HG02588 (cell line): ENCODE measurements around the gene RAPGEF4.
"Not testable (repeated sequence)": the region's sequence is repeated elsewhere in the genome, so short reads cannot be mapped to it uniquely, and the experiment has no call there.

ENCODE experiments used
- ATAC-seq: cut with Tn5 transposase; IDR thresholded peaks from one replicate; pipeline ENCODE4 v1.9.1; 2021; ENCODE audit warnings: mild to moderate bottlenecking, moderate library complexity; ENCODE audit not compliant: unreplicated experiment

Gene RAPGEF4

DNA sequence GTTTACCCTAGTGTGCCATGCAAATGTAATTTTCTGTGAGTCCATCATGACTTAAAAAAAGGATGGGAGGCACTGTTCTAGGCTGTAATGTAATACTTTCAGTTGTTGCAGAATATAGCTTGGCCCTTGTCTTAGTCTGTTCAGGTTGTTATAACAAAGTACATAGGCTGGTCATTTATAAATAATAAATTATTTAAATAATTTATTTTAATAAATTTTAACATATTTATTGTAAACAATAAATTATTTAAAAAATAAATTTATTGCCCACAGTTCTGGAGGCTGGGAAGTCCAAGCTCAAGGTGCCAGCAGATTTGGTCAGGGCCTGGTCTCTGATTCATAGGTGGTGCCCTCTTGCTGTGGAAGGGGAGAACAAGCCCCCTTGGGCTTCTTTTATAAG lies 35.2 kb downstream of the RAPGEF4 start:
- ATAC-seq: no peak

DNA sequence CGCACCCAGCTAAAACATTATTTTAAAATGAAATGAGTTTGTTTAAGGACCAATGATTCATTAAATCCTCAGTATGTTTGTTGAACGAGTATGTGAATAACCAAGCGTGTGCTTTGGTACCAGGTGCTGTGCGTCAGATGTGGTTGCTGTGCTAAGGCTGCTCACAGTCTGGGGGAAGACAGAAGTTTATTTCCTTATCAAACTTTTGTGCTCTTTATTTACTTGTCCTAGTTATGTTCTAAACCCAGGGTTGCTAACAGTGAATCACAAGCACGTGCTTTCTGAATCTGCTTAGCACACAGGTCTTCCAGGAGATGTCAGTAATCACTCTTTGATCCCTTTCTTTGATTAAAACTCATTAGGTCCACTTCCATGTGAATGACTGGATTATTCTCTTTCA lies 37.0 kb downstream of the RAPGEF4 start:
- ATAC-seq: no peak

DNA sequence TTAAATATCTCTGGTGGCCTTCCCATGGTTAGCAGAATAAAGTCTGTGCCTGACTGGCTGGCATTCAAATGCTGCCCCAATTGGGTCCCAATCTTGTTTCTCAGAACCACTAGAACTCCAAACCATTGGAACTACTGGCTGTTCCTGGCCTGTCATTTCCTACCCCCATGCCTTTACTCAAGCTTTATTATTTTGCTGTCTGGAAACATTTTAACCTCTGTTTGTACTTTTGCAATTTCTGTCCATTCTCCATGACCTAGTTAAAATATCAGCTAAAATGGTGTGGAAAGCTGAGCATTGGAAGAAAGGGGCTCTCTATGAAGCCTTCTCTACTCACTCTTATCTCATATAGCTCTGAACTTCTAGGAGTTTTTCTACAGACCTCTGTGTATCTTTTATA lies 38.7 kb downstream of the RAPGEF4 start:
- ATAC-seq: no peak

DNA sequence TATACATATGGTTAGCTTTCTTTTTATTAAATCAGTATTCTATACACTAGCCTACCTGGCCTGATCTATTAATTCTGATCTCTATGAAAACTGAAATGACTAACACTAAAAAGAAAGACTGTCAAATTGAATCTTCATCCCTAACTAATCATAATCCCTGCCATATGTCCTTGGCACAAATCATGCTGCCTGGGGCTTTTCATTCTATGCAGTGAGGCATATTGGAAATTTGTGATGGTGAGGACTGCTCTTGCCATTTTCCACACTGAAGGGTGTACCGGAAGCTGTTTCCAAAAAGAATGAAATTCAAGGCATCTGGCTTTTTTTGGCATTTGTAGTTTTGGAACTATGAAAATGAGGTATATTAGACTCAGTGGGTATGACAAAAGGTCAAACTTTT lies 39.7 kb downstream of the RAPGEF4 start:
- ATAC-seq: no peak

DNA sequence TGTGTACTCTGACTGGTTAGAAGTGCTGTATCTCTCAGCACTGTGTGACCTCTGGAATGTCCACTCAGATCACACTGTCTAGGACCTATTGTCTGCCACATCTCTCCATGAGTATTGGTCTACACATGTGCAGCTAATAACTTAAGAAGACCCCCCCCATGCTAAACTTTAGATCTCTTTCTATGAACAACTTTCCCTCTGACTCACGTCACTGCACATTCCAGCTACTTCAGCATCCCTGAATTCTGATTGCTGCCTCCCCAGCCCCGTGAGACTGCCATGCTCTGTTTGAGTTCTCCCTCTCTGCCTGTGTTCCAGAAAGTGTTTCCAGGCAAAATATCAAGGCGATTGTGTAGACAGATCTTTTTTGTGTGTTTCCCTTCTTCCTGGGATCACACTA lies 41.8 kb downstream of the RAPGEF4 start:
- no peak for ATAC-seq

DNA sequence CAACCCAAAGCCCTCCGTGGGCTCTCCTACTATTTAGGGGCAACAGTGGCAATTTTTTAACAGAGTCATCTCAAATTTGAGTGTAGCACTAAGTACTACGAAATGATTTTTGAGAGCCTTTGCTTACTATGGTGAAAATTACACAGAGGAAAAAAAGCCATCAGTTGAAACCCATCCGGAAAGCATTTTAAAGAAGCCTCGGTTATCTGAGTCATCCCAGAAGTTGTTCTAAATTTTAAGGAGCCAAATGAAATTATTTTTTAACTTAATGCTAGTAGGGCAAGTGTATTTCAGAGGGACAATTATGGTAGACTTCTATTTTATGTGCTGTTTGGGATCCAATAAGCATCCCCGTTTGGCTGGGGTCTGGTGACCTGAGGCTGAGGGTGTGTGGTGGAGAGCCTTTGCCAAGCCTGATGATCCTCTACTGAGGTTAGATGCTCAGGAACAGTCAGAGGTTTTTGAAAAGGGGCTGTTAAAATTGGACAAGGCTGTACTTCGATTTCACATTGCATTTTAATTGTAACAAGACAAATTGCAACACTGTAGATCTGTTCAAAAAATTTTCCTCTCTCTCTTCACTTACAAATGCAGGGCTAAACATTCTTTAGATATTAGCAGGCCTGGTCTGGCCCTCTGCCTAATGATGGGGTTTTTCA lies 47.0 kb downstream of the RAPGEF4 start:
- ATAC-seq: no peak

DNA sequence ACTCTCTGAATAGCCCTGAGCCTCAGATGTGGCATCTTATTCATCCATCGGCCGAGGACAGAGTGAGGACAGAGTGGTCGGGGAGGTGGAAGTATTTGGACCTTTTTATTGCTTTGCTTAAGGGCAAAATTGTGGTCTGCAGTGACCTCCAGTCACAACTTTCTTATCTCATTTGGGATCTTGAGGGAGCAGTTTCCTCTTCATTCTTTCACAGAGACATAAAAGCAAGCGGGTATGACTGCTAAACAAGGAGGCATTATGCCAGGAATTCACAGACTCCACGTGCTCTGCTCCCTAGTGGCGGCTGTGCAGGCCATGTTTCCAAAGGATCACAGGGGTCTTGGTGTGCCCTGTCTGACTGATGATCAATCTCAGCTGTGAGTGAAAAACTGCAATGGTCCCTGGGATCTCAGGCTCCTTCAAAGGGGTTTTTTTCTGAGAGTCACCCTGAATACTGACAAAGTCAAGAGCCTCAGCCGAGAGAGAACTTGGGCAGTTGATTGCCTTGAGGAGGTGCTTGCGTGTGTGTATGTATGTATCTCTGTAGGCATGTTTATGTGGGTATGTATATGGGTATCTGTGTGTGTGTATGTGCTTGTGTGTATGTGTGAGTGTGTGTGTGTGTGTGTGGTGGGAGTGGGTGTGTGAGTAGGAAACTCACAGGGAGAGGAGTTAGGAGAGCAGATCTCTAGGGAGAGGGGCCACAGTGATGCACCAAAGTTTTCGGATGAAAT lies 47.7 kb downstream of the RAPGEF4 start:
- no peak for ATAC-seq

DNA sequence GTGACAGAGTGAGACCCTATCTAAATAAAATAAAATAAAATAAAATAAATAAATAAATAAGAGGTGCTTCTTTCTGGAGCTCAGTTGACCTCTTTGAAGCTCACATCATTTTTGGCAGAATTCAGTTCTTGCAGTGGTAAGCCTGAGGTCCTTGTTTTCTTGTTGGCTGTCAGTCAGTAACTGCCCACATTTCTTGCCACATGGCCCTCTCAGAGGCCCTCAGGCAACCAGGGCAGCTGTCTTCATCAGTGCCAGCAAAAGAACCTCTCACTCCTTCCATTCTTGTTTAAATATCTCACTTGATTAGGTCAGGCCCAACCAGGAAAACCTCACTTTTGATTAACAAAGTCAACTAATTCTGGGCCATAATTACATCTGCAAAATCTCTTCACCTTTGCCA lies 53.2 kb downstream of the RAPGEF4 start:
- no peak for ATAC-seq

DNA sequence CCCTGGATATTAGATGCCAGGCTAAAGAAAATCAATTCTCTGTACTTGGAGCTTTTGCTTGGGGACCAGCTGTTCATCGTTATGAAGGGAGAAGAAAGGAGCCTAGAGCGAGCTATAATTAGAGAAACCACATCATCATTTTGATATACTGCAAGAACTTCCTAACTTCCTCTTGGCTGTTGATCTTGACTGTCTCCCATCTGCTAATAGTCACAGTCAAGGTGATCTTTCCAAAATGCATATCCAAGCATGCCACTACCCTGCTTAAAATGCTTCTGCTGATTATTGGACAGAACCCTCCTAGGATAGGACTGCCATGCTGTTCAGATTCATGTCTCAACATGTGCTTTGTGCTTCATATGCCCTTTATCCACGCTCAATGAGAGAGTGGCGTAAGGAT lies 54.8 kb downstream of the RAPGEF4 start:
- no peak for ATAC-seq

DNA sequence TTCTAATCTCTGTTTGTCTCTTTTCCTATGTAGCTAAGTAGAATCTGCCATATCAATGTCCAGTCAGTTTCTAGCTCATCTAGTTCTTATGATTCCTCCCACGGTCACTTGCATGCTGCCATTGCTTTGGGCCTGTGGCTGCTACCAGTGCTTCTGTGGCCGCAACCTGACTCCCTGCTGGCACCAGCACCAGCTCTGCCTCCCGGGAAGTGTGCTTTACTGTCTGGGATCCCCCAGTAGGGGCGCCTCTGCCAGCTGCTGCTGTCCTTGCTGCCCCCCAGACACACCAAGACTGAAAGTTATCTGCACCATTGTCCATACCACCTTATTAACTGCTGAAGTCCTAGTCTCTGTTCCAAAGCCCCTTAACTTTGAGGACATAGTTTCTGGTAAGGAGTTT lies 56.3 kb downstream of the RAPGEF4 start:
- ATAC-seq: no peak

DNA sequence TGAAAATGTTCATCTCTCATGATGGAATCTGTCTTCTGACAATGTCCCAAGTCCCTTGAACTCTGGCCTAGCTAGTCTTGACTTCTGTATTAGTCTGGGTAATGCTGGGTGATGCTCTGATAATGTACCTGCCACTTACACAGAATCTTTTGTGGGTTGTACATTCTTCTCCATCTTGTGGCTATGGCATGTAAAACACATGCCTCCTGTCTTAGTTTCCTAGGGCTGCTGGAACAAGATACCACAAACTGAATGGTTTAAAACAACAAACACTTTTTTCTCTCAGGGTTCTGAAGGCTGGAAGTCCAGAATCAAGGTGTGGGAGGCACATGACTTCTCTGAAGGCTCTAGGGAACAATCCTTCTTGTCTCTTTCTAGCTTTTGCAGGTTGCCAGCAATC lies 57.1 kb downstream of the RAPGEF4 start:
- no peak for ATAC-seq

DNA sequence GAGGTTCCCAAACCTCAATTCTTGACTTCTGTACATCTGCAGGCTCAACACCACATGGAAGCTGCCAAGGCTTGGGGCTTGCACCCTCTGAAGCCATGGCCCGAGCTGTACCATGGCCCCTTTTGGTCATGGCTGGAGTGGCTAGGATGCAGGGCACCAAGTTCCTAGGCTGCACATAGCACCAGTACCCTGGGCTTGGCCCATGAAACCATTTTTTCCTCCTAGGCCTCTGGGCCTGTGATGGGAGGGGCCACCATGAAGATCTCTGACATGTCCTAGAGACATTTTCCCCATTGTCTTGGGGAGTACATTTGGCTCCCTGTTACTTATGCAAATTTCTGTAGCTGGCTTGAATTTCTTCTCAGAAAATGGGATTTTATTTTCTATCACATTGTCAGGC lies 67.7 kb downstream of the RAPGEF4 start:
- ATAC-seq: not testable (repeated sequence)

DNA sequence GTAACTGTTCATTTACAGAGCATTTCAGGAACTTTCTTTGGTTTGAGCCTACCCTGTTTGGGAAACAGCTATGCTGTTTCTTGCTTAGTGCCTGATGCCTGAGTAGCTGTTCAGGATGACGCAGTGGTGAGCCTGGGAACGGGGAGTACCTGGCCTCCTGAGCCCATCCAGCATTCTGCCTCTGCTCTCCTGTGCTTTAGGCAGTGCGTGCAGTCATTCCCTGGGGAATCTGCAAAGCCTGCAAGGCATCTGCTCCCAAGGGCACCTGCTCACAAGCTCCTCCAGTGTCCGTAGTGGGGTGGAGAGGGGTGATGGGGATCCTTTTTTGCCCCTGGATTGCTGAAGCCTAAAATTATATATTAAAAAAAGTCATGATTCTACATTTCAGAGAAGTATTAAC lies 68.8 kb downstream of the RAPGEF4 start:
- ATAC-seq: no peak

DNA sequence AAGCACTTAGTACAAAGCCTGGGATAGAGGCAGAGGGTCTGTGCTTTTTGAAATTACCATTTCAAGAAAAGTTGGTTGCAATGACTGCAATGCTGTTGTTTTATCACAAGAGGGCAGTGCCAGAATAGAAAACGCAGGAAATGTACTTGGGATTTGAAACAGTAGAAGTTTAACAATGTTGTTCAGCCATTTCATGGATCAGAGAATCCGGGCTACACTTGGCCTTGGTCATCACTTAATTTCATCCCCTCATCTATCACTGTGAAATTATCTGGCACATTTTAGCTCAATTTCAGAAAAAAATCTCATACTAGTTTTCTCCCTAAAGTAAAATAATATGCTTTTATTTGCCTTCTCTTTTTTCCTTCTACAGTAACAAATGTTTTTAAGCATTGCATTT lies 70.8 kb downstream of the RAPGEF4 start:
- ATAC-seq: no peak

DNA sequence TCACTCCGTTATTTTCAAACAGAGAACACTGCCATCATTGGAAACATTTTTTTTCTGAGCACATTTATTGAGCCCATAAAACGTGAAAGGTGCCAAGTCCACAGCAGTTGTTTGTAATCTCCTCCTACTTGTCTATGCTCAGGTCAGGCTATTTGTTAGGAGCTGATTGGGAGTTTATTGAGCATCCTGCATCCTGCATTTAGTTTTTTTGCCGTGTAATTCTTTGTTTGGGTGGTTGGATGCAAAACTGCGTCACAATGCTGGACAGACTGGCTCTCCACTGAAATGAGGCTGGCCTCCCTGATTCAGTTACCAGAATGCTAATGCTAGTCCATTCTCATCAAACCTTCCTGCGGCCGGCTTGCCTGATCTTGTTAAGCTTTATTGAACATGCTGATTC lies 71.4 kb downstream of the RAPGEF4 start:
- ATAC-seq: no peak

DNA sequence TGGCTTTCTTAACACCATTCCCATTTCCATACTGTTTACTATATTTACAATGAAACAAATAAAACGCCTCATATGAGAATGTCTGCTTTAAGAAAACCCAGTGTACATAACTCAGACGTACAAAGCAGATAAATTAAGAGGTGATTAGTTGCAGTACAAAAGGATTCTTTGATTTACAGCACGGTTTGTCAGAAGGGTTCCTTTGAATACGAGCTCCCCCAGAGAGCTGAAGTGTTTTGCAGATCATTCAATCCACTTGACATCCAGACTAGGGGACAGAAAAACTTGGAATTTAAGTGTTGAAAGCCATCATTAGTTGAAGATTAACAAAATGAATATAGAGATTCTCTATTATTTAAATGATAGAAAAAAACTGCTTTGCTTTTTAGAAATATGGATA lies 72.5 kb downstream of the RAPGEF4 start:
- ATAC-seq: no peak

DNA sequence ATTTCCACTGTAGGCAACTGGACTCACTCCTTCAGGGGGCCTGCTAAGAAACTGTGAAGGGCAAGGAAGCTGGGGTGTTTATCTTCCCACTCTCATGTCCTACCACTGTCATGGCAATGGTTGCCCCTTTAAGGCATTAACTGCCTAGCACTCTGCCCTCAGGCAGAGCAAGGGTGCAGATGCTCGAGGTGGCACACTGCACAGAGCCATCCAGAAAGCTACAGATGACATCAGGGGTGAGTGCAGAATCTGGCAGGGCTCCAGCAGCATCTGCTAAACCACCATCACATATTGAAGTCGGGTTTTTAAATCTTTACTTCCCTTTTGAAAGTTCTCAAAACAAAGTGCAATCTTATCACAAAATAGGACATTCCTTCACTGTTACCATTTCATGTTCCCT lies 75.4 kb downstream of the RAPGEF4 start:
- ATAC-seq: no peak

DNA sequence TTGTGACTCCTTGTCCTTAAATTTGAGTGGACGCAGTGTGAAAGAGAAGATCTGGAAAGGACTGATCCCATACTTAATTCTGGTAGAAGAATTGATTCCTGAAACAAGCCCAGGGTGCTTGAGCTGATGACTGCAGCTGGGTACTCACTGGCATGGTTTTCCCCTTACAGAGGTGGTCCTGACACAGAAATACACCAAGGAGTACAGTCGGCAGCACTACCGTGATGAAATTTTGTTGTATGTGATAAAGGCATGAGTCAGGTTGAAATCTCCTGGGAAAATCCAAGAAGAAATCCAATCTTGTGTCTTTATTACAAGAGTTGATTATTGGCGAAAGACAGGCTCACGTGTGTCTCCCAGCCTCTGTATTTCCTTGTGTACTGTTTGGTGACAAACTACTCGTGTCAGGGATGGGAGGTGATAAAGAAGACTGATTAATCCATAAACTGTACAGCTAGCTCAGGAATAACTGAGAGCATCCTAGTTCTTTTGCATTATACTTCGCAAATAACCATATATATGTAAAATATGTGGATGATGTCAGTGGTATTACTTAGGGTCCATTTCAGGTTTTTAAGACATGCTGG lies 76.6 kb downstream of the RAPGEF4 start:
- ATAC-seq: no peak

DNA sequence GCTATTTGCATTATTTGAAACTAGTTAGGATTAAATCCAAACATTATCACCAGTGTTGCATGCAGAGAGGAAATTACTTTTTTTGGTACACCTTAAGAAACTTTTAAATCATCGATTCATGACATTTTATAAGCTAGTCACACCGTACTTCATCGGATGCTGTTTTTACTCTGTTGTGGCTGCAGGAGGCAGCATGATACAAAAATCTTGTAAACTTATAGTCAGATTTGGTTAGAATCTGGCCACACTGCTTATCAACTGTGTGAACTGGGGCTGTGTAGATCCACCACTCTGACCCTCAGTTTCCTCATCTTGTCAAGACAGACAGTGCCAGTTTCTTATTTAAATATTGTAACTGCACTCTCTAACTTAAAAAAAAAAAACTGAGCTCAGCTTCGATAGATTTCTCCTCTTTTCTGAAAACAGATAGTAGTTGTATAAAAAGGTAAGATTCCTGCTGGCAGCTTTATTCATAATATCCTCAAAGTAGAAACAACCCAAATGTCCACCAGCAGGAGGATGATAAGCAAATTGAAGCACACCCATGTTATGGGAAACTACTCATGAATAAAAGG lies 77.8 kb downstream of the RAPGEF4 start:
- ATAC-seq: no peak

DNA sequence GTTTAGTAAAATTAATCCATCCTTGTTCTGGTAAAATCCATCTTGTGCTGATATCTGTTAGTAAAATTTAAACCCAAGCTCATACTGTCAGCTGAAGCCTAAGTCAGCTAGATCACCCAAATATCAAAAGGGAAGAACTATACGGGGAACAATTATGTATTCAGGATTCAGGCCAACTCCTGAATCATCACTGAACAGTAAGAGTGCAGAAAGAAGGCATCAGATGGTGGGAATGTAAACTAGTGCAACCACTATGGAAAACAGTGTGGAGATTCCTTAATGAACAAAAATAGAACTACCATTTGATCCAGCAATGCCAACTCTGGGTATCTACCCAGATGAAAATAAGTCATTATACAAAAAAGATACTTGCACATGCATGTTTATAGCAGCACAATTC lies 81.8 kb downstream of the RAPGEF4 start:
- ATAC-seq: no peak

DNA sequence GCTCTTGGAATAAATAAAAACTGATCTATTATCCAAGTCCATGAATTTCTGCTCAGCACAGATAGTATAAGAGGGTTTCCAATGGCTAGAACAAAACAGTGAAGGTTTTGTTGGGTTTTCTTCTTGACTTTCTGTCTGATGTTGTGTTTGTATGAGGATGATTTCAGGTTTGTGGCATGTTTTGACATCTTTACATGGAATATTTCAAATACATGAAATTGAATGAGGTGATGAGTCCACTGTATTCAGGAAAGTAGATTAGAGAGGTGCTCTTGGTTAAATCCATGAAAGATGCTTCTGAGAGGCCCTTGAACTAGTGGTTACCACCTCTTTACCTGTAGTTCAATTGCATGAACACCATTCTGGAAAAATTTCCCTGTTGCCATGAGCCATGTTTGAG lies 84.3 kb downstream of the RAPGEF4 start:
- no peak for ATAC-seq
